Measurements from ENCODE around the gene CUTA. TPM values are rescaled to one million over a fixed set of nuclear protein-coding genes. Genes with fewer than 3 reads are reported as not detected.
A peak's percentile ranks its signal among the peaks of the same experiment; 100 is the strongest.

CUTA gene
- total and polyA plus RNA-seq, 2 of the 13 experiments (the other 11 are each of a cell fraction or from before 2014, with no cell fraction given): 170 to 180 TPM

DNA sequence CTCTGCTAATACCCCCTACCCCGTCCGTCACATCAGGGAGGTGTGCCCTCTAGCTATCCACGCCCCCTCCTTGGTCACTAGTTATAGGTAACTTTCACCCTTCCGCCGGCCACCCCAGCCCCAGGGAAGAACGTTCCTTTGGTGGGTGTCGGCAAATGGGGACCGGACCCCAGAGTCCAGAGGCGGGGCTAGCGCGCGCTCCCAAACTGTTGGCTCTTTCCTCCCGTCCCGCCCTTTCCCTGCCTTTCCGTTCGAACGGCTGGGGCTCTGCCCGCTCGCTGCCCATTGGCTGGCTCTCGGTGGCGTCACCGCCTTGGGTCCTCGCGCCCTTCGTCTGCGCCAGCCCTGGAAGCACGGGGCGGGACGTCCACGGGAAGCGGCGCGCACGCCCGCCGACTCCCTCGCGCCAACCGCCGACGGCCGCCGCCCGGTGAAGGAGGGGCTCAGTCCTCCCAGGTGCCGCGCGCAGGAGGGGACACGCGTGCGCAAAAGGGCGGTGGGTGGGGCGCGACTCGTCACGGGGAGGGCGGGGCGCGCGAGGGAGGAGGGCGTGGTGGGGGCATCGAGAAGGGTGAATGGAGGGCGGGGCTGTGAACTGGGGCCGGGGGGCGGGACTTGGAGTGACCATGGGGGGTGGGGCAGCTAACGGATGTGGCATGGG is 7.7 kb downstream of the CUTA start (continued):
- TF ChIP-seq, protein P1, sequence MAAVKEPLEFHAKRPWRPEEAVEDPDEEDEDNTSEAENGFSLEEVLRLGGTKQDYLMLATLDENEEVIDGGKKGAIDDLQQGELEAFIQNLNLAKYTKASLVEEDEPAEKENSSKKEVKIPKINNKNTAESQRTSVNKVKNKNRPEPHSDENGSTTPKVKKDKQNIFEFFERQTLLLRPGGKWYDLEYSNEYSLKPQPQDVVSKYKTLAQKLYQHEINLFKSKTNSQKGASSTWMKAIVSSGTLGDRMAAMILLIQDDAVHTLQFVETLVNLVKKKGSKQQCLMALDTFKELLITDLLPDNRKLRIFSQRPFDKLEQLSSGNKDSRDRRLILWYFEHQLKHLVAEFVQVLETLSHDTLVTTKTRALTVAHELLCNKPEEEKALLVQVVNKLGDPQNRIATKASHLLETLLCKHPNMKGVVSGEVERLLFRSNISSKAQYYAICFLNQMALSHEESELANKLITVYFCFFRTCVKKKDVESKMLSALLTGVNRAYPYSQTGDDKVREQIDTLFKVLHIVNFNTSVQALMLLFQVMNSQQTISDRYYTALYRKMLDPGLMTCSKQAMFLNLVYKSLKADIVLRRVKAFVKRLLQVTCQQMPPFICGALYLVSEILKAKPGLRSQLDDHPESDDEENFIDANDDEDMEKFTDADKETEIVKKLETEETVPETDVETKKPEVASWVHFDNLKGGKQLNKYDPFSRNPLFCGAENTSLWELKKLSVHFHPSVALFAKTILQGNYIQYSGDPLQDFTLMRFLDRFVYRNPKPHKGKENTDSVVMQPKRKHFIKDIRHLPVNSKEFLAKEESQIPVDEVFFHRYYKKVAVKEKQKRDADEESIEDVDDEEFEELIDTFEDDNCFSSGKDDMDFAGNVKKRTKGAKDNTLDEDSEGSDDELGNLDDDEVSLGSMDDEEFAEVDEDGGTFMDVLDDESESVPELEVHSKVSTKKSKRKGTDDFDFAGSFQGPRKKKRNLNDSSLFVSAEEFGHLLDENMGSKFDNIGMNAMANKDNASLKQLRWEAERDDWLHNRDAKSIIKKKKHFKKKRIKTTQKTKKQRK (IDR thresholded peaks at IDR 0.05; ENCODE audit: low read length): no peak
- TF ChIP-seq ZNF337 (CRISPR knock-in tag; IDR thresholded peaks at IDR 0.05; ENCODE audit: borderline replicate concordance, low read depth): 0 out of 2 replicates have a peak, but pooled peaks have one; percentile 74
- TF ChIP-seq SAP130 (CRISPR knock-in tag; IDR thresholded peaks at IDR 0.05; ENCODE audit: low read depth): peak; percentile 93
- peak; percentile 33; the same call in 1 of the 2 replicates for TF ChIP-seq SP140L (CRISPR knock-in tag; IDR thresholded peaks at IDR 0.05; ENCODE audit: borderline replicate concordance)
- TF ChIP-seq, protein P2, sequence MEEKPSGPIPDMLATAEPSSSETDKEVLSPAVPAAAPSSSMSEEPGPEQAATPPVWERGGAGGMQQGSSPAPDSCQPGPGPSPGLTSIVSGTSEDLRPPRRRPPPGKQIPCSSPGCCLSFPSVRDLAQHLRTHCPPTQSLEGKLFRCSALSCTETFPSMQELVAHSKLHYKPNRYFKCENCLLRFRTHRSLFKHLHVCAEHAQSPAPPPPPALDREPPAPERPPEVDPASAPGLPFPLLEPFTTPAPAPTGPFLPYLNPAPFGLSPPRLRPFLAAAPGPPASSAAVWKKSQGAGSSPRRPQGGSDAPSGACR (CRISPR knock-in tag; IDR thresholded peaks at IDR 0.05): peak; percentile 77; the same call in 1 of the 2 replicates
- TF ChIP-seq, protein P3, sequence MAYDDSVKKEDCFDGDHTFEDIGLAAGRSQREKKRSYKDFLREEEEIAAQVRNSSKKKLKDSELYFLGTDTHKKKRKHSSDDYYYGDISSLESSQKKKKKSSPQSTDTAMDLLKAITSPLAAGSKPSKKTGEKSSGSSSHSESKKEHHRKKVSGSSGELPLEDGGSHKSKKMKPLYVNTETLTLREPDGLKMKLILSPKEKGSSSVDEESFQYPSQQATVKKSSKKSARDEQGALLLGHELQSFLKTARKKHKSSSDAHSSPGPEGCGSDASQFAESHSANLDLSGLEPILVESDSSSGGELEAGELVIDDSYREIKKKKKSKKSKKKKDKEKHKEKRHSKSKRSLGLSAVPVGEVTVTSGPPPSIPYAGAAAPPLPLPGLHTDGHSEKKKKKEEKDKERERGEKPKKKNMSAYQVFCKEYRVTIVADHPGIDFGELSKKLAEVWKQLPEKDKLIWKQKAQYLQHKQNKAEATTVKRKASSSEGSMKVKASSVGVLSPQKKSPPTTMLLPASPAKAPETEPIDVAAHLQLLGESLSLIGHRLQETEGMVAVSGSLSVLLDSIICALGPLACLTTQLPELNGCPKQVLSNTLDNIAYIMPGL (CRISPR knock-in tag; IDR thresholded peaks at IDR 0.05; ENCODE audit: borderline replicate concordance in 1 of 2, low read depth in 1 of 2): peak; percentile 72 to 91
- no peak for TF ChIP-seq ZNF30 (CRISPR knock-in tag; IDR thresholded peaks at IDR 0.05)
- TF ChIP-seq, protein P4, sequence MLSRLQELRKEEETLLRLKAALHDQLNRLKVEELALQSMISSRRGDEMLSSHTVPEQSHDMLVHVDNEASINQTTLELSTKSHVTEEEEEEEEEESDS (CRISPR knock-in tag; IDR thresholded peaks at IDR 0.05; ENCODE audit: borderline replicate concordance): peak; percentile 85
- TF ChIP-seq CHD2 (IDR thresholded peaks at IDR 0.05; ENCODE audit: low read depth, low read length): 0 out of 2 replicates have a peak, but pooled peaks have one; percentile 3
- TF ChIP-seq, protein P5, sequence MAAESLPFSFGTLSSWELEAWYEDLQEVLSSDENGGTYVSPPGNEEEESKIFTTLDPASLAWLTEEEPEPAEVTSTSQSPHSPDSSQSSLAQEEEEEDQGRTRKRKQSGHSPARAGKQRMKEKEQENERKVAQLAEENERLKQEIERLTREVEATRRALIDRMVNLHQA (CRISPR knock-in tag; IDR thresholded peaks at IDR 0.05): 0 out of 2 replicates have a peak, but pooled peaks have one; percentile 81
- no peak for TF ChIP-seq TCF12 (IDR thresholded peaks at IDR 0.05)
- peak; percentile 66; the same call in 1 of the 2 replicates for TF ChIP-seq TCF12 (CRISPR knock-in tag; IDR thresholded peaks at IDR 0.05)
- TF ChIP-seq KAT8 (CRISPR knock-in tag; IDR thresholded peaks at IDR 0.05): peak; percentile 87
- TF ChIP-seq, protein P6, sequence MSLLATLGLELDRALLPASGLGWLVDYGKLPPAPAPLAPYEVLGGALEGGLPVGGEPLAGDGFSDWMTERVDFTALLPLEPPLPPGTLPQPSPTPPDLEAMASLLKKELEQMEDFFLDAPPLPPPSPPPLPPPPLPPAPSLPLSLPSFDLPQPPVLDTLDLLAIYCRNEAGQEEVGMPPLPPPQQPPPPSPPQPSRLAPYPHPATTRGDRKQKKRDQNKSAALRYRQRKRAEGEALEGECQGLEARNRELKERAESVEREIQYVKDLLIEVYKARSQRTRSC (CRISPR knock-in tag; IDR thresholded peaks at IDR 0.05; ENCODE audit: low read depth): 0 out of 2 replicates have a peak, but pooled peaks have one; percentile 76
- TF ChIP-seq, protein P7, sequence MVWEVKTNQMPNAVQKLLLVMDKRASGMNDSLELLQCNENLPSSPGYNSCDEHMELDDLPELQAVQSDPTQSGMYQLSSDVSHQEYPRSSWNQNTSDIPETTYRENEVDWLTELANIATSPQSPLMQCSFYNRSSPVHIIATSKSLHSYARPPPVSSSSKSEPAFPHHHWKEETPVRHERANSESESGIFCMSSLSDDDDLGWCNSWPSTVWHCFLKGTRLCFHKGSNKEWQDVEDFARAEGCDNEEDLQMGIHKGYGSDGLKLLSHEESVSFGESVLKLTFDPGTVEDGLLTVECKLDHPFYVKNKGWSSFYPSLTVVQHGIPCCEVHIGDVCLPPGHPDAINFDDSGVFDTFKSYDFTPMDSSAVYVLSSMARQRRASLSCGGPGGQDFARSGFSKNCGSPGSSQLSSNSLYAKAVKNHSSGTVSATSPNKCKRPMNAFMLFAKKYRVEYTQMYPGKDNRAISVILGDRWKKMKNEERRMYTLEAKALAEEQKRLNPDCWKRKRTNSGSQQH (CRISPR knock-in tag; IDR thresholded peaks at IDR 0.05; ENCODE audit: low read depth): peak; percentile 82
- TF ChIP-seq ATF7 (IDR thresholded peaks at IDR 0.05): no peak
- TF ChIP-seq ATF7 (CRISPR knock-in tag; IDR thresholded peaks at IDR 0.05): peak; percentile 78
- peak; percentile 96 for TF ChIP-seq HOXA3 (CRISPR knock-in tag; IDR thresholded peaks at IDR 0.05)
- 0 out of 2 replicates have a peak, but pooled peaks have one; percentile 59 for TF ChIP-seq FOXM1 (CRISPR knock-in tag; IDR thresholded peaks at IDR 0.05)

Data from HepG2 (cell line).